ENCODE results near the gene L3MBTL3.

Gene L3MBTL3

GRCh38 chr6:130152908-130153510 lies 134.6 kb downstream of the L3MBTL3 start:
- peak; percentile 43 for DNase-seq
- TF ChIP-seq CTCF (IDR thresholded peaks at IDR 0.05; ENCODE audit: low read depth, low read length), result no peak

GRCh38 chr6:130156908-130157307 lies 138.5 kb downstream of the L3MBTL3 start:
- Histone ChIP-seq H3K27me3 (ENCODE audit: insufficient read depth, low read depth, severe bottlenecking) (no peaks in the 10 kb centered on the region), H3K27ac (no peak overlapping the region), H3K36me3 (no peaks in the 10 kb centered on the region), H3K9me3 (ENCODE audit: severe bottlenecking) (no peaks in the 10 kb centered on the region), H3K4me3 (ENCODE audit: low read depth, low read length) (no peak overlapping the region)
- no peak for TF ChIP-seq CTCF (IDR thresholded peaks at IDR 0.05; ENCODE audit: low read depth, low read length)
- DNase-seq, result no peak

More at GRCh38 chr6:130152908-130153510, 134.6 kb downstream of the L3MBTL3 start:
- Histone ChIP-seq H3K9me3 (ENCODE audit: severe bottlenecking) (no peaks in the 10 kb centered on the region), H3K27ac (no peak overlapping the region), H3K4me3 (ENCODE audit: low read depth, low read length) (no peak overlapping the region; the same call in 1 of the 2 replicates), H3K36me3 (no peaks in the 10 kb centered on the region), H3K27me3 (ENCODE audit: insufficient read depth, low read depth, severe bottlenecking) (no peaks in the 10 kb centered on the region)

GRCh38 chr6:130158056-130158455 lies 139.7 kb downstream of the L3MBTL3 start:
- no peaks in the 10 kb centered on the region for H3K9me3 ChIP-seq (ENCODE audit: severe bottlenecking)
- H3K27ac ChIP-seq, result no peak overlapping the region
- no peaks in the 10 kb centered on the region for H3K27me3 ChIP-seq (ENCODE audit: insufficient read depth, low read depth, severe bottlenecking)
- no peaks in the 10 kb centered on the region for H3K36me3 ChIP-seq
- no peak for DNase-seq
- no peak overlapping the region for H3K4me3 ChIP-seq (ENCODE audit: low read depth, low read length)
- no peak for TF ChIP-seq CTCF (IDR thresholded peaks at IDR 0.05; ENCODE audit: low read depth, low read length)

GRCh38 chr6:130158548-130158947 lies 140.2 kb downstream of the L3MBTL3 start:
- Histone ChIP-seq H3K27me3 (ENCODE audit: insufficient read depth, low read depth, severe bottlenecking) (no peaks in the 10 kb centered on the region), H3K4me3 (ENCODE audit: low read depth, low read length) (no peak overlapping the region)
- no peak for DNase-seq

GRCh38 chr6:130159956-130160355 lies 141.6 kb downstream of the L3MBTL3 start:
- no peak overlapping the region; the same call in 1 of the 2 replicates for H3K4me3 ChIP-seq (ENCODE audit: low read depth, low read length)
- H3K27me3 ChIP-seq (ENCODE audit: insufficient read depth, low read depth, severe bottlenecking), result no peaks in the 10 kb centered on the region
- H3K36me3 ChIP-seq, result no peaks in the 10 kb centered on the region
- TF ChIP-seq CTCF (IDR thresholded peaks at IDR 0.05; ENCODE audit: low read depth, low read length), result no peak
- H3K9me3 ChIP-seq (ENCODE audit: severe bottlenecking), result no peaks in the 10 kb centered on the region
- DNase-seq, result peak; percentile 33
- H3K27ac ChIP-seq, result peak overlapping the region; percentile 31

More at GRCh38 chr6:130158548-130158947, 140.2 kb downstream of the L3MBTL3 start:
- Histone ChIP-seq H3K9me3 (ENCODE audit: severe bottlenecking) (no peaks in the 10 kb centered on the region), H3K36me3 (no peaks in the 10 kb centered on the region), H3K27ac (no peak overlapping the region)
- TF ChIP-seq CTCF (IDR thresholded peaks at IDR 0.05; ENCODE audit: low read depth, low read length), result no peak
